ENCODE measurements around the gene FEN1. TPM values are rescaled to one million over a fixed set of nuclear protein-coding genes. Genes with fewer than 3 reads are reported as not detected.

Gene FEN1
- total RNA-seq, 4 donors from 2014 or later = 5.0 to 10.2 (median 7.5) TPM

DNA sequence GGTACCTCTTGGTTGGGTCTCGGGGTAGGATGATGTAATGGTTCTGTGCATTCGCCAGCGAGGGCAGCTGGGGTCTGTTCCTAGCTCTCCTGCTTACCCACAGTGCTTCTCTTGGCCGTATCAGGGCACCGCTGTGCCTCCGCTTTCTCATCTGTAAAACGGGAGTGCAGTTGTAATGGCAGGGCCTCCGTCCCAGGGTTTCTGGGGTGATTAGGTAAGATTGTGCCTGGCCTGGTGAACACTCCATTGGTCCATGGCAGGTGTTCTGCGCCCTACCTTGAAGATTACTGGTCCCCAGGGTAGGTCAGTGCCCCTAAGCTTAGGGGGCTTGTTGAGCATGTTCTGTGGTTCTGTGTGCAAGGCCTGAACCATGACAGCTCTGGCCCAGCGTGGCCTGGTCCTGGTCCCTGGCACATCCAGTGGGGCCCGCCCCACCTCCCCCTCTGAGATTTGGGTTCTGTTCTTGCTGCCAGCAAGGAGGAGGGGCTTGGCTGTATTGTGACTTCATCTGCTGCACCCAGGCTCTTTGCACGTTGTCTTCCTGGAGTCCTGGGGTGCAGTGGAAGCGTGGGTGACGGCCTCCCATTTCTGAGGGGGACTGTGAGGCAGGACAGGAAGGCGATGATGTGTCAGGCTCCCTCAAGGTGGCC, 35.4 kb upstream of the FEN1 start:
- Histone ChIP-seq H3K27me3 (peaks cover 0 to 35% (median 7%) of the 10 kb centered on the region in 4 donors), H3K27ac (replicated peaks in 1 of 4) (no peak overlapping the region), H3K36me3 (no peaks in the 10 kb centered on the region), H3K4me3 (no peak overlapping the region), H3K9me3 (no peaks in the 10 kb centered on the region), H3K4me1 (peaks cover 4 to 9% (median 7%) of the 10 kb centered on the region in 4 donors)
- intact Hi-C loops (cut with DNase I) = no loop called here
- no peak for DNase-seq (ENCODE audit: extremely low spot score)
- TF ChIP-seq, protein P1, sequence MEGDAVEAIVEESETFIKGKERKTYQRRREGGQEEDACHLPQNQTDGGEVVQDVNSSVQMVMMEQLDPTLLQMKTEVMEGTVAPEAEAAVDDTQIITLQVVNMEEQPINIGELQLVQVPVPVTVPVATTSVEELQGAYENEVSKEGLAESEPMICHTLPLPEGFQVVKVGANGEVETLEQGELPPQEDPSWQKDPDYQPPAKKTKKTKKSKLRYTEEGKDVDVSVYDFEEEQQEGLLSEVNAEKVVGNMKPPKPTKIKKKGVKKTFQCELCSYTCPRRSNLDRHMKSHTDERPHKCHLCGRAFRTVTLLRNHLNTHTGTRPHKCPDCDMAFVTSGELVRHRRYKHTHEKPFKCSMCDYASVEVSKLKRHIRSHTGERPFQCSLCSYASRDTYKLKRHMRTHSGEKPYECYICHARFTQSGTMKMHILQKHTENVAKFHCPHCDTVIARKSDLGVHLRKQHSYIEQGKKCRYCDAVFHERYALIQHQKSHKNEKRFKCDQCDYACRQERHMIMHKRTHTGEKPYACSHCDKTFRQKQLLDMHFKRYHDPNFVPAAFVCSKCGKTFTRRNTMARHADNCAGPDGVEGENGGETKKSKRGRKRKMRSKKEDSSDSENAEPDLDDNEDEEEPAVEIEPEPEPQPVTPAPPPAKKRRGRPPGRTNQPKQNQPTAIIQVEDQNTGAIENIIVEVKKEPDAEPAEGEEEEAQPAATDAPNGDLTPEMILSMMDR (IDR thresholded peaks at IDR 0.05) = no peak
- TF ChIP-seq POLR2AphosphoS5 (IDR thresholded peaks at IDR 0.05) (no peak), POLR2A (IDR thresholded peaks at IDR 0.05; ENCODE audit: low read depth) (no peak), EP300 (IDR thresholded peaks at IDR 0.05) (no peak)
- 86% methylated on average over 10 of the region's 15 CpGs for WGBS

DNA sequence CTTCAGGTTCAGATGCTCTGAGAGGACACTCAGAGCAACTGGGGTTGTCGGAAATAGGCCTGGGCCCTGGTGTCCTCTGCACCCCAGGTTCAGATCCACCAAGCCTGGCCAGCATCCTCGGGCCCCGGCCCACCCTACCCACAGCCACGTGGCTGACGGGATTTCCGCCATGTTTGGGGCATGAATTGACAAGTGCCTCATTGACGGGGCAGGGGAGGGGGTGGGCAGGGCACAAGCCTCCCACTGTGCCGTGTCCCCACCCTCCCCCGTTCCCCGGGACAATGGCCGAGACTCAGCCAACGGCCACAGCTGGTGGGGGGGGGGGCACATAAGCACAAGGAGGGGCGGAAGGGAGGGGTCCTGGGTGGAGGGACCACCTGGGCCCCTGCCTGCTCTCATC, 31.8 kb upstream of the FEN1 start:
- Histone ChIP-seq H3K9me3 (no peaks in the 10 kb centered on the region), H3K4me3 (no peak overlapping the region), H3K4me1 (peaks cover 0 to 3% (median 0%) of the 10 kb centered on the region in 4 donors), H3K27me3 (peaks cover 0 to 49% (median 5%) of the 10 kb centered on the region in 4 donors), H3K27ac (replicated peaks in 1 of 4) (no peak overlapping the region), H3K36me3 (no peaks in the 10 kb centered on the region)
- 85% methylated on average over 12 of the region's 13 CpGs for WGBS
- intact Hi-C loops (cut with DNase I) = no loop called here
- TF ChIP-seq, protein P1 (IDR thresholded peaks at IDR 0.05) = no peak
- no peak for TF ChIP-seq POLR2AphosphoS5 (IDR thresholded peaks at IDR 0.05)
- no peak for TF ChIP-seq EP300 (IDR thresholded peaks at IDR 0.05)
- TF ChIP-seq POLR2A (IDR thresholded peaks at IDR 0.05; ENCODE audit: low read depth) = no peak
- DNase-seq (ENCODE audit: extremely low spot score) = no peak

DNA sequence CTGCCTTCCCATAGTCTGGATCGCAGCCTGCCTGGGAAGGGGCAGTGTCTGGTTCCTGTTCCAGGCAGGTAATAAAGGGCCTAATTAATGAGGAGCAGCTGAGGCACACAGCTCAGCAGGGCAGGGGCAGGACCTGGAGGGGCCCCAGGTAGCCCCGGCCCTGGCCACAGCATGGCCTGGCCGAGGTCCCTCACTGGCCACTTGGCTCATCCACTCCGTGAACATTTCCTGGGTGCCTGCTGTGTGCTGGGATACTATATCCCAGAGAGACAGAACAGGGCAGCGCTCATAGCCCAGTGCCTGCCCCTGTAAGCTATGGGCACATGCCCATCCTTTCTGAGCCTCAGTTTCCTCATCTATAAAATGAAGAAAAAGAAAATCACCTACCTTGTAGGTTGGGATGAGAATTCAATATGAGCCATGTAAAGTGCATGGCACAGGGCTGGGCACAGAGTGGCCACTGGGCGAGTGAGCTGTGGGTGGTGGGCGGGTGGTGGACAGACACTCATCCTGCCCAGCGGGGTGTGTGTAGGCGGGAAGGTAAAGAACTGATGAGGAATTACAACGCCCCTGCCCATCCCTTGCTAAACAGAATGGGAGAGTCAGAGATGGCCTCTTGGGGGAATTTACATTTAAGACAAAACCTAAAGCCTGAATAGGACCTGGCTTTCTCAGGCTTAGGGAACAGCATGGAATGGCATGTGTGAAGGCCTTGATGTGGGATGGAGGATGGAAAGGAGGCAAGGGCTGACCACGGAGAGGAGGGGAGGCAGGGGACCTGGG, 31.1 kb upstream of the FEN1 start:
- 90% methylated on average over 8 of the region's 11 CpGs for WGBS

DNA sequence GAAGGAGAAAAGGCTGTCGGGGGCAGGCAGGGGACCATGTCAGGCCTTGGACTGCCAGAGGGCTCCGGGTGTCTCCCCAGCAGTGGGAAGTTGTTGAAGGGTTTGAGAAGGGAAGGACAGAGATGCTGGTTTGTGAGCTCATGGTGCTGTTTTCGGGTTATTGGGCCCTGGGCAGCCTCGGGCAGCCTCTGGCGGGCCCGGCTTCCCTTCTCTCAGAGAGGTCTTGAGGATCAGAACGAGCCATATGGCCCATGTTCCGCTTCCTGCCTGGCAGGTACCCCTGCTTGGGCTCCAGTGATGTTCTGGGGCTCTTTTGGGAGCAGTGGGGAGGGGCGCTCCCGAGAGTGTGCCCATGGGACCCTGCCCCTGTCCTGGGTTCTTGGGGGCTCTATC, 30.5 kb upstream of the FEN1 start:
- H3K4me1 ChIP-seq = no peaks in the 10 kb centered on the region
- no peaks in the 10 kb centered on the region for H3K36me3 ChIP-seq
- TF ChIP-seq POLR2AphosphoS5 (IDR thresholded peaks at IDR 0.05) (no peak), POLR2A (IDR thresholded peaks at IDR 0.05; ENCODE audit: low read depth) (no peak), EP300 (IDR thresholded peaks at IDR 0.05) (no peak)
- TF ChIP-seq, protein P1 (IDR thresholded peaks at IDR 0.05) = no peak
- H3K4me3 ChIP-seq = no peak overlapping the region
- H3K27me3 ChIP-seq = peaks cover 0 to 49% (median 5%) of the 10 kb centered on the region in 4 donors
- H3K27ac ChIP-seq (replicated peaks in 1 of 4) = no peak overlapping the region
- DNase-seq (ENCODE audit: extremely low spot score) = no peak
- H3K9me3 ChIP-seq = no peaks in the 10 kb centered on the region
- intact Hi-C loops (cut with DNase I) = no loop called here
- WGBS = 68% methylated on average over 8 of the region's 10 CpGs

More for the DNA sequence above, 31.1 kb upstream of the FEN1 start:
- Histone ChIP-seq H3K9me3 (no peaks in the 10 kb centered on the region), H3K4me1 (no peaks in the 10 kb centered on the region), H3K27ac (replicated peaks in 1 of 4) (no peak overlapping the region), H3K4me3 (no peak overlapping the region), H3K36me3 (no peaks in the 10 kb centered on the region), H3K27me3 (peaks cover 0 to 49% (median 5%) of the 10 kb centered on the region in 4 donors)
- intact Hi-C loops (cut with DNase I) = no loop called here
- TF ChIP-seq POLR2AphosphoS5 (IDR thresholded peaks at IDR 0.05) = no peak
- DNase-seq (ENCODE audit: extremely low spot score) = no peak

DNA sequence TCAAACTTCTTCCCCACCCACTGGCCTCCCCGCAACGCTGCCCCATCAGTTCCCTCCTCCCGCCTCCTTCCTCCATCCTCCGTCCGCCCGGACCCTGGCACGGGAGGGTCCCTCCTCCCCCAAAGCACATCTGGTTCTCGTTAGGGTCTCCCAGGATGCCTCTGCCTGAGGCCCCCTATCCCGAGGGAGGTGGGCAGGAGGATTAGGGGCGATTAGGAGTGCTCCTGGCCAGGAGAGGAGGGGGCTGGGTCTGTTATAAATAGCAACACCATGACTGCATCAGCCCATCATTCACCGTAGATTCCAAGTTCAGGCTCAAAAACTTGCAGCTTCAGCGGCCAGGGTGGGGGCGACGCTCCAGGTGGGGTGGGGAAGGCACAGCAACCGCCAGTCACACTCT, 29.9 kb upstream of the FEN1 start:
- intact Hi-C loops (cut with DNase I) = no loop called here
- Histone ChIP-seq H3K4me1 (no peaks in the 10 kb centered on the region), H3K27me3 (peaks cover 0 to 49% (median 5%) of the 10 kb centered on the region in 4 donors), H3K9me3 (no peaks in the 10 kb centered on the region), H3K27ac (replicated peaks in 1 of 4) (no peak overlapping the region), H3K36me3 (no peaks in the 10 kb centered on the region), H3K4me3 (no peak overlapping the region)
- TF ChIP-seq POLR2A (IDR thresholded peaks at IDR 0.05; ENCODE audit: low read depth) = no peak
- no peak for TF ChIP-seq EP300 (IDR thresholded peaks at IDR 0.05)
- TF ChIP-seq POLR2AphosphoS5 (IDR thresholded peaks at IDR 0.05) = no peak
- TF ChIP-seq, protein P1 (IDR thresholded peaks at IDR 0.05) = no peak
- WGBS = 30% methylated on average over 15 of the region's 15 CpGs
- DNase-seq (ENCODE audit: extremely low spot score) = no peak

All from esophagus muscularis mucosa (tissue), 4 donors.